ENCODE results near the gene PTPA. TPM values are rescaled to one million over a fixed set of nuclear protein-coding genes. Genes with fewer than 3 reads are reported as not detected.
A peak's percentile ranks its signal among the peaks of the same experiment; 100 is the strongest.

PTPA gene
- total and polyA plus RNA-seq, 12 donors, result 106 to 227 (median 186) TPM

DNA sequence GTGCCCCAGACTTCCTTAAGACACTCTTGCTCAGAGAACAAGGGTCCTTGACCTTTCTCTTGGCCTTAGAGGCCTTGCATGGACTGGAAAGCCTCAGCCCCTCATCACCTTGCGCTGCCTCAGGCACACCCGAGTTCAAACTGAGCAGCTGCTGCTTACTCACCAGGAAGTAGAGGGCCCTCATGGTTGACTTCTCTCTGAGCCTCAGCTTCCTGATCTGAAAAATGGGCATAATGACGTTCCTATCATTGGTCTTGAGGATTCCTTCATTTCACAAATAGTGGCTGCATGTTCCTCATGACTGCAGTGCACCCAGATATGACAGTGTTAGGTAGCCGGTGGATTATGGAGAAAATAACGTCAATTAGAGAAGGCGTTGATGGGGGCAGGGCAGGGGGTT lies 38.2 kb downstream of the PTPA start:
- Histone ChIP-seq H3K36me3 (peaks cover 0 to 64% (median 6%) of the 10 kb centered on the region in 9 donors), H3K27me3 (no peaks in the 10 kb centered on the region), H3K4me1 (peaks cover 28 to 41% (median 39%) of the 10 kb centered on the region in 9 donors), H3K9me3 (no peaks in the 10 kb centered on the region), H3K27ac (peak overlapping the region in 3 of 10 donors; percentile 4 to 100 (median 100)), H3K4me3 (no peak overlapping the region)
- ATAC-seq (no peak), DNase-seq (no peak)
- intact Hi-C loops (cut with DNase I), result loop anchor here in 3 of 10 donors (2.0 to 10.0 kb wide), 3 partner anchors 15 to 345 kb away; no protein-coding TSS in a partner anchor
- TF ChIP-seq, protein P1, sequence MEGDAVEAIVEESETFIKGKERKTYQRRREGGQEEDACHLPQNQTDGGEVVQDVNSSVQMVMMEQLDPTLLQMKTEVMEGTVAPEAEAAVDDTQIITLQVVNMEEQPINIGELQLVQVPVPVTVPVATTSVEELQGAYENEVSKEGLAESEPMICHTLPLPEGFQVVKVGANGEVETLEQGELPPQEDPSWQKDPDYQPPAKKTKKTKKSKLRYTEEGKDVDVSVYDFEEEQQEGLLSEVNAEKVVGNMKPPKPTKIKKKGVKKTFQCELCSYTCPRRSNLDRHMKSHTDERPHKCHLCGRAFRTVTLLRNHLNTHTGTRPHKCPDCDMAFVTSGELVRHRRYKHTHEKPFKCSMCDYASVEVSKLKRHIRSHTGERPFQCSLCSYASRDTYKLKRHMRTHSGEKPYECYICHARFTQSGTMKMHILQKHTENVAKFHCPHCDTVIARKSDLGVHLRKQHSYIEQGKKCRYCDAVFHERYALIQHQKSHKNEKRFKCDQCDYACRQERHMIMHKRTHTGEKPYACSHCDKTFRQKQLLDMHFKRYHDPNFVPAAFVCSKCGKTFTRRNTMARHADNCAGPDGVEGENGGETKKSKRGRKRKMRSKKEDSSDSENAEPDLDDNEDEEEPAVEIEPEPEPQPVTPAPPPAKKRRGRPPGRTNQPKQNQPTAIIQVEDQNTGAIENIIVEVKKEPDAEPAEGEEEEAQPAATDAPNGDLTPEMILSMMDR (IDR thresholded peaks at IDR 0.05), result no peak
- WGBS, 2 donors, result 83% methylated on average over 6 of the region's 6 CpGs

DNA sequence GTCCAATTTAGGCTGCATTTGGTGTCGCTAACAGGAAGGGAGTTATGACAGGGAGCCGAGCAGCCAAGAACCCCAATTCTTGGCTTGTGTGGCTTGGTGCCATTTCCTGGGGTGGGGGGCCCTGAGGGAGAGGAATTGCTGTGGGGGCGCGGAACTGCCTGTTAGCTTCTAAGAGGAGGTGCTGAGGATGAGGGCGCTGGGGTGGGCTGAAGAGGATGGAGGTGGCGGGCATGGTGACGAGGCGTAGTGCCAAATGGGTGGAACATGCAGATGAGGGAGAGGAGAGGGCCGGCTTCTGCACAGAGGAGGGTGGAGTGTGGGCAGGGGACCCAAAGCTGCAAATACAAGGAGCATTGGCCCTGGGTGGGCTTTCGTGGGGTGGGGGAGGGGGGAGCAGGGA lies 38.9 kb downstream of the PTPA start:
- intact Hi-C loops (cut with DNase I), result no loop called here
- Histone ChIP-seq H3K4me3 (no peak overlapping the region), H3K27me3 (no peaks in the 10 kb centered on the region), H3K36me3 (peaks cover 0 to 62% (median 10%) of the 10 kb centered on the region in 9 donors), H3K9me3 (no peaks in the 10 kb centered on the region), H3K27ac (peak overlapping the region in 1 of 10 donors; percentile 100), H3K4me1 (peaks cover 24 to 34% (median 33%) of the 10 kb centered on the region in 9 donors)
- ATAC-seq (no peak), DNase-seq (no peak)
- TF ChIP-seq, protein P1 (IDR thresholded peaks at IDR 0.05), result no peak
- WGBS, 2 donors, result 79% methylated on average over 10 of the region's 10 CpGs

DNA sequence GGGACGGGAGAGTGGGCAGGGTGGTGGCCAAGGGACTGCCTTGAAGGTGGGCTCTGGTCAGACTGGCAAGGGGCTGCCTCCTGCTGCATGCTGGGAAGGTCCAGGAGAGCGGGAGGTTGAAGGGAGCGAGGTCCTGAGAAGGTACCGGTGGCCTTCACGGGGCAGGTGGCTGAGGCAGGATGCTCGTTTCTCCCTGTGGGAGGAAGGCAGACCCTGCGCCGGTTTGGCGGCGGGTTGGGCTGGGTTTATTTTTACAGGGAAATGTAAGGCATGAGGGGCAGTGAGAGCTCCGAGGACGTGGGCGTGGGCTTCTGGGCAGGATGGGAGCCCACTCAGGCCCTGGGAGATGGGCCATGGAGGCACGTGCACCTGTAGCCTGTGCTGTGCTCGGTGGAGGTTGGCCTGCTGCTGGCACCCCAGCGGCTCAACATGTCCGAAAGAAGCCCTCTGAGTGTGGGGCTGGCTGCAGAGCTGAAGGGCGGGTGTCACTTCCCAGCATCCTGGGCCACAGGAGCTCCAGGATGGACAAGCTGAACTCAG lies 39.5 kb downstream of the PTPA start:
- WGBS, 2 donors, result 80 to 89% methylated on average over 18 of the region's 18 CpGs
- H3K4me1 ChIP-seq, result peaks cover 19 to 28% (median 26%) of the 10 kb centered on the region in 9 donors
- intact Hi-C loops (cut with DNase I), result no loop called here
- no peak overlapping the region for H3K4me3 ChIP-seq
- no peak for ATAC-seq
- H3K27me3 ChIP-seq, result no peaks in the 10 kb centered on the region
- peaks cover 0 to 66% (median 14%) of the 10 kb centered on the region in 9 donors for H3K36me3 ChIP-seq
- H3K9me3 ChIP-seq, result no peaks in the 10 kb centered on the region
- TF ChIP-seq, protein P1 (IDR thresholded peaks at IDR 0.05), result no peak
- H3K27ac ChIP-seq, result no peak overlapping the region
- no peak for DNase-seq

DNA sequence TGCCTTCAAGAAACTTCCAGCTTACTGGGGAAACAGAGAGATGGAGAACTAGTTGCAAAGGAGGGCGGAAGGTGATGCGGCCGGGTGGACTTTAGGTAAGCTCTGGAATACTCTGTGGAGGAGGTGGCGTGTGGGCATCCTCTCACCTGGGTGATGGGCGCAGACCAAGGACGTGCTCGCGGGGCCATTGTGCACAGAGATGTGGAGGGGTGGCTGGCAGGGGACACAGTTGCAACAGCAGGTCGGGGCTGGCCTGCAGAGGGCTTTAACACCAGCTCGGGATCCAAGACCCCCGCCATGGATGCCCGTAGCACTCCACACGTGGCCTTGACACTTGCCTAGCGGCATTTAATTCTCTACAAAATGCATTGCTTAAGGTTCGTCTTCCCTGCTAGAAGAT lies 40.3 kb downstream of the PTPA start:
- Histone ChIP-seq H3K4me1 (peaks cover 12 to 21% (median 19%) of the 10 kb centered on the region in 9 donors), H3K27ac (no peak overlapping the region), H3K4me3 (no peak overlapping the region), H3K27me3 (no peaks in the 10 kb centered on the region), H3K9me3 (no peaks in the 10 kb centered on the region), H3K36me3 (peaks cover 0 to 73% (median 14%) of the 10 kb centered on the region in 9 donors)
- WGBS, 2 donors, result 89 to 94% methylated on average over 15 of the region's 15 CpGs
- TF ChIP-seq, protein P1 (IDR thresholded peaks at IDR 0.05), result no peak
- no peak for DNase-seq
- ATAC-seq, result no peak
- intact Hi-C loops (cut with DNase I), result no loop called here

All from heart right ventricle (tissue), 16 donors.